ENCODE data around the gene TNP2. TPM values are rescaled to one million over a fixed set of nuclear protein-coding genes. Genes with fewer than 3 reads are reported as not detected.

TNP2 gene
- total RNA-seq, 1 experiment from 2014 or later = not detected

- Histone ChIP-seq H3K27ac (ENCODE audit: low read depth, low read length) (no peak overlapping the region), H3K36me3 (ENCODE audit: control insufficient read depth in 1 of 2, insufficient read depth in 2 of 2, low read length in 2 of 2) (no peaks in the 10 kb centered on the region), H3K27me3 (ENCODE audit: insufficient read depth, low read length) (no peaks in the 10 kb centered on the region), H3K9me3 (ENCODE audit: control insufficient read depth in 1 of 2, insufficient read depth in 1 of 2, low read depth in 1 of 2, low read length in 2 of 2) (no peaks in the 10 kb centered on the region), H3K4me3 (replicated peaks in 1 of 2; ENCODE audit: low read depth in 1 of 2, low read length in 2 of 2) (no peak overlapping the region), H4K20me1 (ENCODE audit: insufficient read depth) (no peaks in the 10 kb centered on the region), H3K9me2 (ENCODE audit: insufficient read depth) (no peaks in the 10 kb centered on the region), H3K79me2 (ENCODE audit: insufficient read depth, low read length) (no peaks in the 10 kb centered on the region), H3K4me1 (ENCODE audit: control insufficient read depth in 1 of 2, insufficient read depth in 2 of 2, low read length in 2 of 2) (peaks cover 0 to 13% of the 10 kb centered on the region in 2 experiments; a peak in 2 of 4 replicates), H3K4me2 (ENCODE audit: low read length) (no peak overlapping the region), H2AFZ (ENCODE audit: low read depth, low read length, poor library complexity, severe bottlenecking) (no peak overlapping the region), H3K9ac (ENCODE audit: low read length) (no peak overlapping the region)
- CTCF ChIA-PET = no interaction called here
- BruUV-seq (replicated peaks) = no TSS peak
- POLR2A ChIA-PET = no interaction called here
- DNase-seq (ENCODE audit: low read depth, low spot score) = no peak
- intact Hi-C loops (cut with micrococcal nuclease) = no loop called here
- RAD21 ChIA-PET (ENCODE audit: low non-redundant PET in 1 of 2, low total read pairs in 2 of 2, uncharacterized antibody in 2 of 2, unreplicated experiment in 2 of 2) = no interaction called here
- no peak for ATAC-seq
- no peak for TF ChIP-seq RAD21 (IDR thresholded peaks at IDR 0.05; ENCODE audit: low read depth)
- no peak for TF ChIP-seq POLR2A (IDR thresholded peaks at IDR 0.05; ENCODE audit: borderline replicate concordance, extremely low read depth, insufficient read depth, insufficient read length)
- no peak for TF ChIP-seq EGR1 (IDR thresholded peaks at IDR 0.05; ENCODE audit: low read depth)
- no peak for TF ChIP-seq ELF1 (IDR thresholded peaks at IDR 0.05; ENCODE audit: borderline replicate concordance, low read depth)
- TF ChIP-seq CEBPB (IDR thresholded peaks at IDR 0.05; ENCODE audit: low read depth) = no peak
- TF ChIP-seq REST (IDR thresholded peaks at IDR 0.05; ENCODE audit: low read depth) = no peak
Observed at GRCh38 chr16:11240636-11241473, 28.3 kb downstream of the TNP2 start.
